ENCODE results near the gene PRSS33. TPM values are rescaled to one million over a fixed set of nuclear protein-coding genes. Genes with fewer than 3 reads are reported as not detected.
A peak's percentile ranks its signal among the peaks of the same experiment; 100 is the strongest.

PRSS33 gene
- total RNA-seq, 1 donor from 2014 or later: 0.39 TPM

DNA sequence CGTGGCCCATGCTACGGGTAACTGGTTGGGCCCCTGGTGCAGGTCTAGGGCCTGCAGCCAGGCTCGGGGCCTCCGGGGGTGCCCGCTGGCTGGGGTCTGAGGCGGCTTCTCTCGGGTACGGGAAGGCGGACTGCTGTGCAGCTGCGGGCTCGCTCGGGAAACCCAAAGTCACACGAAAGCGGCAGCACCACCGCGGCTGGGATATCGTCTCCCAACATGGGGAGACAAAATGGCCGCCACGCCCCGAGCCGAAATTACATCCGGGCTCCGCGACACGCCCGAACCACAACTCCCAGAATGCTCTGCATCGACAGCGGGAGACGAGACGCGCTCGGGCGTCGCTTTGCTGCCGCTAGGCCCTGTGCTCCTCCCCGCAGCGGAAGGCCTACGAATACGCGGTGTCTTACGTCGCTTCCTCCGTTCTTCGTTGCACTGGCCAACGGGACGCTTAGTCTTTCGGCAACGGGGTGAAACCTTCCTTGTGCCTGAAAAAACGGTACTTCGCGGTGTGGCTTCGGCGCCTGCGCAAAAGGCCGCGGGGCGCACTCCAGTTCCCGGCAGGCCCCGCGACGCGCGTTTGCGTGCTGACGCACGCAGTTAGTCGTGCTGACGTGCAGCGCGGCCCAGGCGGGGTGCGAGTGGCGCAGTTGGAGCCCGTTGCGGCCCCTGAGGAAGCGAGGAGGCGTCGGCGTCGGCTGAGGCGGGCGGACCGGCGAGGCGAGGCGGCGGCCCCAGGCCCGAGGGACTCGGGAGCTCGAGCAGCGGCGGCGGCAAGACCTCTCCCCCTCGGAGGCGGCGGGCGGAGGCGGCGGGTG lies 35.1 kb downstream of the PRSS33 start, which contains the start of gene SRRM2:
Gene SRRM2, plus strand, starts transcription at position 604 of the 815 bp plus-strand sequence. CDS start 3,727 bp downstream, outside the sequence.
- no peaks in the 10 kb centered on the region for H3K27me3 Mint-ChIP-seq
- peak; percentile 96 for DNase-seq (ENCODE audit: extremely low spot score, unreplicated experiment)
- H3K4me1 Mint-ChIP-seq (ENCODE audit: unreplicated experiment): peaks cover 34% of the 10 kb centered on the region
- peak within 1 kb of the TSS; percentile 99 for H3K27ac Mint-ChIP-seq
- peak within 1 kb of the TSS; percentile 94 for H3K4me3 Mint-ChIP-seq
- TF ChIP-seq, protein P1, sequence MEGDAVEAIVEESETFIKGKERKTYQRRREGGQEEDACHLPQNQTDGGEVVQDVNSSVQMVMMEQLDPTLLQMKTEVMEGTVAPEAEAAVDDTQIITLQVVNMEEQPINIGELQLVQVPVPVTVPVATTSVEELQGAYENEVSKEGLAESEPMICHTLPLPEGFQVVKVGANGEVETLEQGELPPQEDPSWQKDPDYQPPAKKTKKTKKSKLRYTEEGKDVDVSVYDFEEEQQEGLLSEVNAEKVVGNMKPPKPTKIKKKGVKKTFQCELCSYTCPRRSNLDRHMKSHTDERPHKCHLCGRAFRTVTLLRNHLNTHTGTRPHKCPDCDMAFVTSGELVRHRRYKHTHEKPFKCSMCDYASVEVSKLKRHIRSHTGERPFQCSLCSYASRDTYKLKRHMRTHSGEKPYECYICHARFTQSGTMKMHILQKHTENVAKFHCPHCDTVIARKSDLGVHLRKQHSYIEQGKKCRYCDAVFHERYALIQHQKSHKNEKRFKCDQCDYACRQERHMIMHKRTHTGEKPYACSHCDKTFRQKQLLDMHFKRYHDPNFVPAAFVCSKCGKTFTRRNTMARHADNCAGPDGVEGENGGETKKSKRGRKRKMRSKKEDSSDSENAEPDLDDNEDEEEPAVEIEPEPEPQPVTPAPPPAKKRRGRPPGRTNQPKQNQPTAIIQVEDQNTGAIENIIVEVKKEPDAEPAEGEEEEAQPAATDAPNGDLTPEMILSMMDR (conservative IDR thresholded peaks at IDR 0.05): no peak
- peaks cover 34% of the 10 kb centered on the region for H3K36me3 Mint-ChIP-seq
- H3K9me3 Mint-ChIP-seq: no peaks in the 10 kb centered on the region

DNA sequence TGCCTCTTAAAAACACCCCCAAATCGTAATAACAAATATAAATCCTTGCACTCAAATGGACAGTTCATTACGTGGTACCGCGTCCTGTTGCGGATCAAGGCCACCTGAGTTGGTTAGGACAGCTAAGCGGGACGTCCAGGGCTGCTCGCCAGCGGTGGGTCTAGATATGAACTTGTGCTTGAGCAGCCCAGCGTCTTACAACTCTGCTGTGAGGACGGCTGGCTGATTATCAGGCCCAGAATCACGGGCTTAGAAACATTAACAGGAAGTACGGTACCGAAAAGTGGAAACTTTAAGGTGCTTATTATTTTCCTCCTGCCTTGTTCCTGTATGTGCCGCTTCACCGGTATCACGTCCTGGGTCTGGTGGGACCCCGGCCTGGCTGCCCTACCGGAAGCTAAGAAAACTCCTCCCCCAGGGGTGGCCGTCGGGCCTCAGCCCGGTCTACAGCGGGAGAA lies 35.8 kb downstream of the PRSS33 start:
- peaks cover 27% of the 10 kb centered on the region for H3K36me3 Mint-ChIP-seq

DNA sequence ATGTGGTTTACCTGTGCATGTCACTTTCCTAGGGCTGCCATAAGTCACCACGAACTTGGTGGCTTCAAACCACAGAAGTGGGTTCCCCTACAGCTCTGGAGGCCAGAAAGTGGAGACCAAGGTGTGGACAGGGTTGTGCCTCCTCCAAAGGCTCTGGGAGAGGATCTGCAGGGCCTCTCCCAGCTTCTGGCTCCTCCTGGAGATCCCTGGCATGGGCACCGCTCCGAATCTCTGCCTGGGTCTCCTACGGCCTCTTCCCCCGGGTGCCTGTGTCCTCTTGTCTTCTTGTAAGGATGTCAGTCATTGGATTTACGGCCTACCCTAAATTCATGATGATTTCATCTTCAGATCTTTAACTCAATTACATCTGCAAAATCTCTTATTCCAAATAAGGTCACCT lies 37.4 kb downstream of the PRSS33 start:
- peaks cover 13% of the 10 kb centered on the region for H3K36me3 Mint-ChIP-seq
- H3K4me3 Mint-ChIP-seq: peak overlapping the region; percentile 94
- H3K27me3 Mint-ChIP-seq: no peaks in the 10 kb centered on the region
- H3K4me1 Mint-ChIP-seq (ENCODE audit: unreplicated experiment): peaks cover 14% of the 10 kb centered on the region
- no peaks in the 10 kb centered on the region for H3K9me3 Mint-ChIP-seq
- TF ChIP-seq, protein P1 (conservative IDR thresholded peaks at IDR 0.05): no peak
- peak overlapping the region; percentile 99 for H3K27ac Mint-ChIP-seq
- no peak for DNase-seq (ENCODE audit: extremely low spot score, unreplicated experiment)

More for the DNA sequence above, 35.8 kb downstream of the PRSS33 start:
- Mint-ChIP-seq H3K4me3 (peak overlapping the region; percentile 94), H3K4me1 (ENCODE audit: unreplicated experiment) (peaks cover 28% of the 10 kb centered on the region), H3K9me3 (no peaks in the 10 kb centered on the region), H3K27me3 (no peaks in the 10 kb centered on the region), H3K27ac (peak overlapping the region; percentile 99)
- TF ChIP-seq, protein P1 (conservative IDR thresholded peaks at IDR 0.05): no peak
- DNase-seq (ENCODE audit: extremely low spot score, unreplicated experiment): no peak

DNA sequence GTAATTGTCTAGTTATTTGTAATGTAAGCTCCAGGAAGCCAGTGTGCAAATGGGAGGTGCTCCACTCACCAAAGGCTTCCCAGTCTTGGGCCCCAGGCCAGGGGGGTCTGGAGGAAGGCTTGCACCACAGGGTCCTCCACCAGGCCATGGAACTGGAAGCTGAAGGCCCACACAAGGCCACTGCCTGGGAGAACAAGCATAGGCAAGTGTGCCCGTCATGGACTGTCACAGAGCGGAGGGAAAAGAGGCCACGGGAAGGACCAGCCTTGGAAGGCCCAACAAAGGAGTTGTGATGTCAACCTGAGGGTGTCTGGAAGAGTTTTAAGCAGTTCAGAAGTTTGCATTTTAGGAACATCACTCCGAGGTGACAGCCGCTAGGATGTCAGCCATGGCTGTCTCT lies 37.9 kb downstream of the PRSS33 start:
- Mint-ChIP-seq H3K9me3 (no peaks in the 10 kb centered on the region), H3K36me3 (peaks cover 9% of the 10 kb centered on the region), H3K27me3 (no peaks in the 10 kb centered on the region), H3K4me1 (ENCODE audit: unreplicated experiment) (peaks cover 10% of the 10 kb centered on the region), H3K27ac (no peak overlapping the region), H3K4me3 (peak overlapping the region; percentile 67)
- TF ChIP-seq, protein P1 (conservative IDR thresholded peaks at IDR 0.05): no peak
- DNase-seq (ENCODE audit: extremely low spot score, unreplicated experiment): no peak

DNA sequence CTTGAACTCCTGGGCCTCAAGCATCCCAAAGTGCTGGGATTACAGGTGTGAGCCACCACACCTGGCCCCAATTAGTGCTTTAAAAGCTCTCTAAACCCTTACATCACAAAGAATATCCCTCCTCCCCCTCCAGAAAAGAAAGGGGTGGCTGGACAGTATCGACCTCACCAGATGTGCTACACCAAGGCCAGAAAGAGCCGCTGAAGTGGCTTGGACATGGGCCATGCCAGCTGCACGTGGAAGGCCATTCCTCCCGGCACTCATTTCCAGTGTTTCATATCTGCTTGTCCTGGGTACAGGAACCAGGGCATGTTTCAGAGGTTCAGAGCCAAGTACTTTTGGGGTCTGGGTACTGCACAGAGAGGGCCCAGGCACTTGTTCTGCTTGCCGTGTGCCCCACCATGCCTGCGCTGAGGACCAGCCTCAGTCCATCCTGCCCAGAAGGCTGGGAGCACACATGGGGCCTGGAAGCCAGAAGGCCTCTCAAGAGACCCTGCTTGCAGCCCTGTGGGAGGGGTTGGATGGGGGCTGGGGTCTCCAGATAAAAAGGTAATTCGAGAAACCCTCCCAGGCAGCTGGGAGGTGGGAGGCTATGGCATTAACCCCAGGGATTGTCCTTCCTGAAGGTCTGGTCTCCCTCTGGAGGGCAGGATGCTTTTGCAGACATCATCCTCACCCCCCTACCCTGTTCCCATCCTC lies 38.5 kb downstream of the PRSS33 start:
- TF ChIP-seq, protein P1 (conservative IDR thresholded peaks at IDR 0.05): no peak
- Mint-ChIP-seq H3K9me3 (no peaks in the 10 kb centered on the region), H3K4me1 (ENCODE audit: unreplicated experiment) (peaks cover 7% of the 10 kb centered on the region), H3K27ac (no peak overlapping the region), H3K4me3 (no peak overlapping the region), H3K27me3 (no peaks in the 10 kb centered on the region), H3K36me3 (peaks cover 3% of the 10 kb centered on the region)
- no peak for DNase-seq (ENCODE audit: extremely low spot score, unreplicated experiment)

Data from type B pancreatic cell (in vitro differentiated cells).